HepG2 (cell line): ENCODE measurements around the gene ZWILCH. TPM values are rescaled to one million over a fixed set of nuclear protein-coding genes. Genes with fewer than 3 reads are reported as not detected.

Experiments
- AGO1 ChIP-seq: fragments of 200-400 bp; formaldehyde crosslinking; IDR thresholded peaks from 2 replicates; pipeline ENCODE4 v1.6.1; 2017; ENCODE audit warnings: mild to moderate bottlenecking, low read depth, low read length, moderate library complexity; ENCODE audit not compliant: poor library complexity, severe bottlenecking
- BCL6 ChIP-seq: IDR thresholded peaks from 2 replicates; pipeline ENCODE4 v1.6.1; 2016; ENCODE audit warnings: missing genetic modification reagents, missing compliant biosample characterization
- BORCS8-MEF2B ChIP-seq: sonication (generic); formaldehyde crosslinking; IDR thresholded peaks from 2 replicates; pipeline ENCODE4 v1.8.0; 2022; ENCODE audit warnings: mild to moderate bottlenecking, missing genetic modification reagents
- CEBPG ChIP-seq: IDR thresholded peaks from 2 replicates; pipeline ENCODE4 v1.6.1; 2016
- KAT8 ChIP-seq: IDR thresholded peaks from 2 replicates; pipeline ENCODE4 v1.6.1; 2016; ENCODE audit warnings: missing genetic modification reagents, missing compliant biosample characterization
- KDM1A ChIP-seq: IDR thresholded peaks from 2 replicates; pipeline ENCODE4 v1.6.1; 2016; ENCODE audit warnings: missing compliant biosample characterization
- MBD4 ChIP-seq: IDR thresholded peaks from 2 replicates; pipeline ENCODE4 v1.6.1; 2012; ENCODE audit warnings: low read length, inconsistent platforms, borderline replicate concordance
- MXD1 ChIP-seq: sonication (generic); formaldehyde crosslinking; IDR thresholded peaks from 2 replicates; pipeline ENCODE4 v1.4.0; 2020; ENCODE audit warnings: mild to moderate bottlenecking, missing genetic modification reagents
- NFIB ChIP-seq: sonication (generic); formaldehyde crosslinking; IDR thresholded peaks from 2 replicates; pipeline ENCODE4 v1.9.0; 2021; ENCODE audit warnings: missing genetic modification reagents, mild to moderate bottlenecking, borderline replicate concordance
- NFRKB ChIP-seq: fragments of 450-650 bp; IDR thresholded peaks from 2 replicates; pipeline ENCODE4 v1.6.1; 2017
- POLR2G ChIP-seq: fragments of 200-400 bp; formaldehyde crosslinking; IDR thresholded peaks from 2 replicates; pipeline ENCODE4 v1.6.1; 2018; ENCODE audit warnings: mild to moderate bottlenecking, low read depth, low read length, moderate library complexity
- RORA ChIP-seq: sonication (generic); formaldehyde crosslinking; IDR thresholded peaks from 2 replicates; pipeline ENCODE4 v1.5.0; 2020; ENCODE audit warnings: mild to moderate bottlenecking, missing genetic modification reagents, moderate library complexity
- SUZ12 ChIP-seq: fragments of 150-350 bp; IDR thresholded peaks from 2 replicates; pipeline ENCODE4 v1.6.1; 2014; ENCODE audit warnings: low read depth, low read length
- TBP ChIP-seq: sonication (generic); formaldehyde crosslinking; IDR thresholded peaks from 2 replicates; pipeline ENCODE4 v1.5.0; 2020; ENCODE audit warnings: missing genetic modification reagents
- ZNF101 ChIP-seq: sonication (generic); formaldehyde crosslinking; IDR thresholded peaks from 2 replicates; pipeline ENCODE4 v1.4.0; 2020; ENCODE audit warnings: mild to moderate bottlenecking, low read depth, missing genetic modification reagents, borderline replicate concordance
- ZNF446 ChIP-seq: sonication (generic); formaldehyde crosslinking; IDR thresholded peaks from 2 replicates; pipeline ENCODE4 v1.5.0; 2020; ENCODE audit warnings: mild to moderate bottlenecking, missing genetic modification reagents
- ZNF501 ChIP-seq: sonication (generic); formaldehyde crosslinking; IDR thresholded peaks from 2 replicates; pipeline ENCODE4 v1.5.1; 2020; ENCODE audit warnings: mild to moderate bottlenecking, moderate library complexity, missing genetic modification reagents
- ZNF552 ChIP-seq: sonication (generic); formaldehyde crosslinking; IDR thresholded peaks from 2 replicates; pipeline ENCODE4 v1.9.0; 2022; ENCODE audit warnings: missing genetic modification reagents, mild to moderate bottlenecking, borderline replicate concordance
- ZNF577 ChIP-seq: sonication (generic); formaldehyde crosslinking; IDR thresholded peaks from 2 replicates; pipeline ENCODE4 v1.4.0; 2020; ENCODE audit warnings: mild to moderate bottlenecking, low read depth, missing genetic modification reagents, borderline replicate concordance
- ZNF670 ChIP-seq: sonication (generic); formaldehyde crosslinking; IDR thresholded peaks from 2 replicates; pipeline ENCODE4 v1.8.0; 2022; ENCODE audit warnings: mild to moderate bottlenecking, missing genetic modification reagents, borderline replicate concordance
- ZNF674 ChIP-seq: sonication (generic); formaldehyde crosslinking; IDR thresholded peaks from 2 replicates; pipeline ENCODE4 v1.5.0; 2020; ENCODE audit warnings: low read depth, mild to moderate bottlenecking, missing genetic modification reagents
- ZNF83 ChIP-seq: sonication (generic); formaldehyde crosslinking; IDR thresholded peaks from 2 replicates; pipeline ENCODE4 v1.4.0; 2020; ENCODE audit warnings: missing genetic modification reagents, mild to moderate bottlenecking, borderline replicate concordance
- ZSCAN12 ChIP-seq: sonication (generic); formaldehyde crosslinking; IDR thresholded peaks from 2 replicates; pipeline ENCODE4 v1.9.0; 2021; ENCODE audit warnings: mild to moderate bottlenecking, missing genetic modification reagents
- polyA plus RNA-seq, 8 experiments: library from polyadenylated mRNA; depleted of rRNA in 3 of 8; stranded (reverse) in 7 of 8; unstranded in 1 of 8; fragments of >200 nt; fragmentation: Illumina TruSeq in 4 of 8; extraction: Trizol in 4 of 8; gene quantifications; 2 replicates each; pipeline versions ENCODE4 v1.2.1 to v1.2.3, GENCODE V29; 2011 to 2016; ENCODE audit warnings: low read depth in 4 of 8, missing spikeins in 1 of 8, mixed read lengths in 1 of 8; ENCODE audit not compliant: insufficient read depth in 1 of 8
- total RNA-seq, 5 experiments: library from RNA; depleted of rRNA; stranded (reverse); fragments of >200 nt; fragmentation: Illumina TruSeq; extraction: Trizol; gene quantifications; 2 replicates each; pipeline ENCODE4 v1.2.3, GENCODE V29; 2016; ENCODE audit warnings: low read depth in 1 of 5
- TF ChIP-seq, protein P1 (sequence below): sonication (generic); formaldehyde crosslinking; conservative IDR thresholded peaks from 2 replicates; pipeline ENCODE4 v1.5.0; 2020; ENCODE audit warnings: missing genetic modification reagents
- TF ChIP-seq, protein P2 (sequence below): sonication (generic); formaldehyde crosslinking; IDR thresholded peaks from 2 replicates; pipeline ENCODE4 v1.8.0; 2022; ENCODE audit warnings: mild to moderate bottlenecking, missing genetic modification reagents, borderline replicate concordance
- TF ChIP-seq, protein P3 (sequence below): sonication (generic); formaldehyde crosslinking; IDR thresholded peaks from 2 replicates; pipeline ENCODE4 v1.4.0; 2020; ENCODE audit warnings: missing genetic modification reagents, low read depth, mild to moderate bottlenecking, borderline replicate concordance

ZWILCH gene
- total and polyA plus RNA-seq, 2 of the 13 experiments (the other 11 are each of a cell fraction or from before 2014, with no cell fraction given): 9.5 to 27.8 TPM

- TF ChIP-seq ZNF446 (CRISPR knock-in tag) (peak; percentile 55; the same call in 1 of the 2 replicates), BORCS8-MEF2B (CRISPR knock-in tag) (peak; percentile 83; the same call in 1 of the 2 replicates), AGO1 (peak; percentile 99), ZNF501 (CRISPR knock-in tag) (peak; percentile 40; the same call in 1 of the 2 replicates), ZNF552 (CRISPR knock-in tag) (no peak; the same call in none of the 2 replicates), ZSCAN12 (no peak), ZNF83 (CRISPR knock-in tag) (no peak), MBD4 (peak; percentile 88; the same call in 1 of the 2 replicates), KDM1A (CRISPR knock-in tag) (no peak), ZNF101 (CRISPR knock-in tag) (no peak), ZNF674 (CRISPR knock-in tag) (0 out of 2 replicates have a peak, but pooled peaks have one; percentile 69), TBP (no peak), POLR2G (peak; percentile 96), MXD1 (CRISPR knock-in tag) (peak; percentile 87; the same call in 1 of the 2 replicates), SUZ12 (no peak), CEBPG (CRISPR knock-in tag) (peak; percentile 73), BCL6 (CRISPR knock-in tag) (peak; percentile 47; the same call in 1 of the 2 replicates), KAT8 (CRISPR knock-in tag) (peak; percentile 98), ZNF577 (CRISPR knock-in tag) (no peak), NFRKB (no peak), ZNF670 (CRISPR knock-in tag) (0 out of 2 replicates have a peak, but pooled peaks have one; percentile 66), NFIB (CRISPR knock-in tag) (no peak), RORA (CRISPR knock-in tag) (no peak)
- TF ChIP-seq, protein P1, sequence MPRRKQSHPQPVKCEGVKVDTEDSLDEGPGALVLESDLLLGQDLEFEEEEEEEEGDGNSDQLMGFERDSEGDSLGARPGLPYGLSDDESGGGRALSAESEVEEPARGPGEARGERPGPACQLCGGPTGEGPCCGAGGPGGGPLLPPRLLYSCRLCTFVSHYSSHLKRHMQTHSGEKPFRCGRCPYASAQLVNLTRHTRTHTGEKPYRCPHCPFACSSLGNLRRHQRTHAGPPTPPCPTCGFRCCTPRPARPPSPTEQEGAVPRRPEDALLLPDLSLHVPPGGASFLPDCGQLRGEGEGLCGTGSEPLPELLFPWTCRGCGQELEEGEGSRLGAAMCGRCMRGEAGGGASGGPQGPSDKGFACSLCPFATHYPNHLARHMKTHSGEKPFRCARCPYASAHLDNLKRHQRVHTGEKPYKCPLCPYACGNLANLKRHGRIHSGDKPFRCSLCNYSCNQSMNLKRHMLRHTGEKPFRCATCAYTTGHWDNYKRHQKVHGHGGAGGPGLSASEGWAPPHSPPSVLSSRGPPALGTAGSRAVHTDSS: no peak
- TF ChIP-seq, protein P2, sequence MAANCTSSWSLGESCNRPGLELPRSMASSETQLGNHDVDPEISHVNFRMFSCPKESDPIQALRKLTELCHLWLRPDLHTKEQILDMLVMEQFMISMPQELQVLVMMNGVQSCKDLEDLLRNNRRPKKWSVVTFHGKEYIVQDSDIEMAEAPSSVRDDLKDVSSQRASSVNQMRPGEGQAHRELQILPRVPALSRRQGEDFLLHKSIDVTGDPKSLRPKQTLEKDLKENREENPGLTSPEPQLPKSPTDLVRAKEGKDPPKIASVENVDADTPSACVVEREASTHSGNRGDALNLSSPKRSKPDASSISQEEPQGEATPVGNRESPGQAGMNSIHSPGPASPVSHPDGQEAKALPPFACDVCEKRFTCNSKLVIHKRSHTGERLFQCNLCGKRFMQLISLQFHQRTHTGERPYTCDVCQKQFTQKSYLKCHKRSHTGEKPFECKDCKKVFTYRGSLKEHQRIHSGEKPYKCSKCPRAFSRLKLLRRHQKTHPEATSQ: peak; percentile 46; the same call in 1 of the 2 replicates
- TF ChIP-seq, protein P3, sequence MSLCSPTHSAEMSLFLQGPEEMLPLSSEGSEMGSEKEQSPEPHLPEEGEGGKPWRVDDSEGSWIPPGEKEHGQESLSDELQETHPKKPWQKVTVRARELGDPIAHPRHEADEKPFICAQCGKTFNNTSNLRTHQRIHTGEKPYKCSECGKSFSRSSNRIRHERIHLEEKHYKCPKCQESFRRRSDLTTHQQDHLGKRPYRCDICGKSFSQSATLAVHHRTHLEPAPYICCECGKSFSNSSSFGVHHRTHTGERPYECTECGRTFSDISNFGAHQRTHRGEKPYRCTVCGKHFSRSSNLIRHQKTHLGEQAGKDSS: peak; percentile 55; the same call in 1 of the 2 replicates
These were observed 7.3 kb upstream of the ZWILCH start, which contains the start of gene SNAPC5 (continued) for GRCh38 chr15:66497502-66498455.
